NCI-H1694 treated with DMSO at 0.1 percent for 48 hours (cell line): ENCODE results near the gene PPFIA4.
A peak's percentile ranks its signal among the peaks of the same experiment; 100 is the strongest.

ENCODE experiments used
- DNase-seq: peaks from one replicate; lab custom pipeline; 2025; lab: John Stamatoyannopoulos, UW

Gene PPFIA4

DNA sequence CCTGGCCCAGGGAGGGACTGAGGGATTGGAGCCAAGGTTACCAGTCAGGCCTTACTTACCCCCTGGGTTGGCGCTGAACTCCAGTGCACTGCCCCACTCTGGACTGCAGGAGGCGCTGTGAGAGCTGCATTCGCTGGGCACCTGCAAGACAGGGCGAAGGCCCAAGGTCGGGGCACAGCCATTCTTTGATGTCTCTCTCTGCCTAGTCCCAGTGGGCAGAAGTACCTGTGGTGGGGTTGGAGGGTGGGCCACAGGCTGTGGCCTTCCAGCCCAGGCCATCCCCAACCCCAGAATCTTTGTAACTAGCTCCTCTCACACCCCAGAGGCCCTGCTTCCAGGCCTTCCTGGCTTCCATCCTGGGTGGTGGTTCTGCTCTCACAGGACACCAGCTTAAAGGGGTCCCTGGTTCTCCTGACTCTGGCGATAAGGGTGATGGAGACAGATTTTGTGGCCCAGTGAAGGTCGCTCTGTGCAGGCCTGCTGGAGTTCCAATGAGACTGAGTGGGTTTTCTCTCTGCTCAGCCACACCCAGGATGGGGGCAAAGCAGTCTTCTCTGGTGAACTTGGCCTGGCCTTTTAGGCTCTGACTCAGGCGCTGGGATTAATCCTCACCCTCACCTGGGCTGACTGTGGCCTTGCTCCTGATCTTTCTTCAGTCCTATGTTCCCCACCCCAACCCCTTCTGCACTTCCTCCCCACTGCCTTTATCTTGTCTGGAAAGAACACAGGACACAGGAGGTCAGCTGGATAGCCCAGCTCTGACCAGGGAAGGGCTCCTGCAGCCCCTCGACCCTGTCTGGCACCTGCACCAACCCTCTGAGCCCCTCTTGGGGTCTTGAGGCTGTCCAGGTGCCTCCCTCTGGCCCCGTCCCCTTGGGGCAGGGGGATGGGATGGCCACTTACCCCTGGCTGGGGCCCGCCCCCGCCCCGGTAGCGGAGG lies 58.6 kb downstream of the PPFIA4 start:
- DNase-seq, result no peak

DNA sequence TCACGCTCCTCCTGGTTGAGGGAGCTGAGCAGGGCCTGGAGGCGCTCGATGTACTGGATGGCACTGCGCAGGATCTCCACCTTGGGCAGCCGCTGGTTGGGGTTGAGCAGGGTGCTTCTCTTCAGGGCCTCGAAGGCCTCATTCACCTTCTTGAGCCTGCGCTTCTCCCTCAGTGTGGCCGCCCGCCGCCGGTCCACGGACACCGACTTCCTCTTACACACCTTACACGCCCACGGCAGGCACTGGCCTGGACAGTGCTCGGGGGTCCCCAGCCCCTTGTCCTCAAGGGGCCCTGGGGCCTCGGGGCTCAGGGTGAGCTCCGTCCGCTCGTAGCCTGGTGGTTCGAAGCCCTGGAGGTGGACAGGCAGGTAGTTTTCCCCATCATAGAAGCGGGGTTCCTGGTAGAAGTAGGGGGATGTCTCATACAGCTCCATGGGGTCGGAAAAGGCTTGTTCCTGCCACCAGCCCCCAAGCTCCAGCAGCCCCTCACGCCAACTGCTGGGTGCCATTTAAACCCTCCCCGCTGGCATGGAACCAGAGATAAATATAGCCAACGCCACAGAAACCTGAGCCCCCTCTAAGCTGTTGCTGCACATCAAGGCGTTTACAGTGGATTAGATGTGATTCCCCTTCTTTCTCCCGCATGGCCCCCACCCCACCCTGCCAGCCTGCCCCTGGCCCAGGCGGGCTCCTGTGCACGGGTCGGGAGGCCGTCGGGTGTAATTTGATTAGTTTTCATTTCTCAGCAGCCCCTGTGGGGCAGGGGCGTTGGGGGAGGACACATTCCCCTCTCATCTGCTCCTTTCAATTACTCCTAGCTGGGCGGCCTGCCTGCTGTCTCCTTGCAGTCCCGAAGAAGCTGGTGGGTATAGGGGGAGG lies 59.5 kb downstream of the PPFIA4 start, which contains the start of gene MYOG:
MYOG (minus strand) TSS at position 485 of the 879 bp plus-strand sequence; CDS start at position 434, 51 bp downstream.
- DNase-seq, result peak; percentile 46

DNA sequence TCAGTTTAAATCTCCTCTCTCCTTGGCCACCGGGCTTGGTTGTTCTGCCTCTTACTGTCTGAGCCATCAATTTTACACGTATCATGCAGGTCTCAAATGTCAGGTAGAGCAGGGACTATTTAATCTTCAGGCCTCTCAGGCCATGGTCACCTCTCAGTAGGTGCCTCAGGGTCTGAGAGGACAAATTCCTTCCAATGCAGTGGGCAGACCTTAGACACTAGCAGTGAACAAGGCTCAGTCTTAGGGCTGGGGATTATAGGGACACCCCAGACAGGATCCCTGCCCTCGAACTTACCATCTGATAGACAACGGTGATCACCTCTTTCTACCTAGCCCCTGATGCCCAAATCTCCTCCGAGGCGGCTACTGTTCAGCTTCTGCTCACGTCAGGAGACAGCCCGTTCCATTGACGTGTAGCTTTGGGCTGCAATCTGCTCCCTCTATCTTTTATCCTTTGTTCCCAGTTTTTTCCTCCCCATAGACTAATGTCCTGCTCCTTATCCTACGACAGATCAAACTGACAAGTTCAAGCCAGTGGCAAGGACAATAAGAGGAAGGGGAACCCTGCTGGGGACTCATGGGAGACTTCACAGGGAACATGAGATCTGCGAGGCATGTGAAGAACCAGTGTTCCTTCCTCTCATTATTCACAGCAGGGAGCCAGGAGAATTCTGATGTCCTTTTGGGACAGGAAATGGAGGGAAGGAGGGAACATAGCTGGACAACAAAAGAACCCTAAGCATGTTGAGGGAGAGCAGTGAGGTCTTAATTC lies 60.9 kb downstream of the PPFIA4 start:
- no peak for DNase-seq

DNA sequence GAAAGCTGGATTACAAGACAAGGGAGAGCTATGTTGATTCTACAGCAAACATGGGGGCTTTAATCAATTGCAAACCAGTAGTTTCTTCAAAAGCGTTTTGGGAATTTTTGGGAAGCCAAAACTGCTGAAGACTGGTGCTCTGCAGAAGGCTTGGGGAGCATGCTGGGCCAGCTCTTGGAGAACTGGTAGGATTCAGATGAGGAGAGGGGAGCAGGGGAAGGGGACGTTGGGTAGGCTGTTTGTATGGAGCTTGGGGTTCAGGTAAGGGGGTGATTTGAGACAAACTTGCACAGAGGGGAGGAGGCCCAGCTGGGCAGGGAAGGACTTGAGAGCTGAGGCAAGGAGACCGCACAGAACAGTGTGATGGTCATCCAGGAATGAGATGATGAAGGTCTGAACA lies 62.1 kb downstream of the PPFIA4 start:
- no peak for DNase-seq

GRCh38 chr1:203089001-203089650 lies 62.8 kb downstream of the PPFIA4 start:
- DNase-seq, result no peak

DNA sequence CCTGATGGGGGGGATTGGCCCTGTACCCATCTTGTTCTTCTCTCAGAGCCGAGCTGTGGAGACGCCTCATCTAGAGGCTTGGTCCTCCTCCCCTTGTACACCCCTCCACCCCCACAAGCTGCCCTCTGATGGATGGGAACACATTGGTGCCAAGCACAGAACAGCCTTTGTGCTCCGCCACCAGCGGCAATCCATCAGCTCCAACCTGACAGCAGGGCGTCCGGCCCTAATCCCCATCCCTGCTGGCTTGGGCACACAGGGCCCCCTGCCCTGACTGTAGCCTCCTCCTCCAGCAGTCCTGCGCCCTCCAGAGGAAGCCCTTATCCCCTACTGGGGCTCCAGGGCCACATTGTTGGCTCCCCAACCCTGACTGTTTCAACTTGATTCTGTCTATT lies 63.4 kb downstream of the PPFIA4 start:
- DNase-seq, result no peak

DNA sequence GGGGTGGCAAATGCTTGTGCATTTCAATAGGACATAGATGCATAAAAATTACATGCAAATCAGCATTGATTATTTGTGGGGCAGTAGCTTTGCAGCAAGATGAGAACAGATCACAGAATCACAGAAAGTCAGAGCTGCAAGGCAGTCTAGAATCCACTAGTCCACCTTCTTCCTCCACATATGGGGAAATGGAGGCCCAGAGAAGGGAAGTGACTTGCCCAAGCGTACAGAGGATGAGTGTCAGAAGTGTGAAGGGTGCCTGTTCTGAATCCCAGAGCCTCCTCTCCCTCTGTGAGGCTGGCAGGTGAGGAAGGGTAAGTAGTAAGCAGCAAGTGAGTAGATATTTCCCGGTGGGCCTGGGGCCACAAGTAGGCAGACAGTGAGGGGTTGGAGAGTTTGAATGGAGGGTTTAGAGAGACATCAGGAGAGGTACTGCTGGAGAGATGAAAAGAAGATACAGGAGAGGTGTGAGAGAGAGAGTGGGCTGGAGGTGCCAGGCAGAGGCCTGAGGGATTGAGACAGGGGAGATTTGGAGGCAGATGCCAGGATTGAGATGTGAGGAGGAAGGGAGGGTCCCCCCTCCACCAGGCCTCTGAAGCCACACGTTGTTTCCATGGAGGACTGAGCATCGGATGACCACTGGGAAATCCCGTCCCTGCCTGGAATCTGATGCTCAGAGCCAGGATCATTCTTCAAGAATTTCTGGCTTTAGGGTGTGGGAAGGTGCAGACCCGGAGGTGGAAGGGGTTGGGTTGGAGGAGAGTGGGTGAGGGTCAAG lies 64.3 kb downstream of the PPFIA4 start:
- no peak for DNase-seq

- no peak for DNase-seq
These were observed 64.8 kb downstream of the PPFIA4 start for GRCh38 chr1:203091199-203091477.

- no peak for DNase-seq
These were observed 65.6 kb downstream of the PPFIA4 start for GRCh38 chr1:203091761-203092330.

GRCh38 chr1:203093754-203094410 lies 67.6 kb downstream of the PPFIA4 start:
- DNase-seq, result no peak

- DNase-seq, result no peak
These were observed 68.9 kb downstream of the PPFIA4 start for GRCh38 chr1:203095061-203095690.

DNA sequence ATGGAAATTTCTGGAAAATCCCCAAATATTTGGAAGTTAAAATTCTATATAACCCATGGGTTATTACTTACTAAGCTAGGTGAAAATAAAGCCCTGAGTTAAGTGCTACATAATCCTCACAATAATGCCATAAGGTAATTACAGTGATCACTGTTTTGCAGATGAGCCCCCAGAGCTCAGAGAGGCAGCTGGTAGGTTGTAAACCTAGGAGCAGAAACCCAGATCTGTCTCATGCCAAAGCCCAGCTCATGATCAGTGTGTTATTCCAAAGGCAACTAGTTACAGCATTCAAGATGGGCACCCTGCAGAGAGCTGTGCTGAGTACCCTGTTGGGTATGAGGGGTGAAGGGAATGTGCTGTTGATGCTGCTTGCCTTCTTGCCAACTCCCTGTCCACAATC lies 70.3 kb downstream of the PPFIA4 start:
- no peak for DNase-seq

DNA sequence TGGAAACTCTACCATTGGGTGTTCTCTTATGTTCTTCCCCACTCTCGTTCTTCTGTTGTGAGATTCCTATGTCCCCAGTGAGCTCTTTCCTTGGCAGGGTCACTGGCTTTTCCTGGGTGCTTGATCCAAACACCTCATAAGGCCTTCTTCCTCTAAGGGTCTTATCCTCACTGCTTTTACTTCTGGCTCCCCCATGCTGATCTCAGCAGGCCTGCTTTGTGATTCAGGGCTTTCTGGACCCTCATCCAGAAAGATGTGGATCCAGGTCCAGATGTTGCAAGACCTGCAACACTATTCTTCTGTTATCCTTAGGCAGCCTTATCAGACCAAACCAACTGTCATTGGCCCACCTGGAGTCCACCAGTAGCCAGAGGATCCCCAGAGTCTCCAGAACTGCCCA lies 70.7 kb downstream of the PPFIA4 start:
- no peak for DNase-seq

GRCh38 chr1:203098445-203098844 lies 72.2 kb downstream of the PPFIA4 start:
- no peak for DNase-seq

- no peak for DNase-seq
These were observed 72.7 kb downstream of the PPFIA4 start for GRCh38 chr1:203098914-203099520.

- DNase-seq, result no peak
These were observed 73.7 kb downstream of the PPFIA4 start for GRCh38 chr1:203099805-203100515.

DNA sequence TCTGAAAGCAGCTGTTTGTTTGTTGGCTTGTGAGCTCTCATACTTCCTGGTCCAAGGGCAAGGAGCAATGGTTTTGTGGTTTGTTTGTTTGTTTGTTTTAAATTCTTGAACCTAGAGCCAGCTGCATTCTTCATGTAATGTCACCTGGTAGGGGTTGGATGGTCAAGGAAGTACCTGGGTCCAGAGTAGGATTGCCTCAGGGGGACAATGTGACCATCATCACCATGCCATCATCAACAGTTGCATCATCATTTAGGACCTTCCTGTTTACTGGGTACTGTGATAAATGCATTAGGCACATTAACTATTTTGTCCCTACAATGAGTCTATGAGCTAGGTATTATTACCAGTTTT lies 74.2 kb downstream of the PPFIA4 start:
- no peak for DNase-seq

DNA sequence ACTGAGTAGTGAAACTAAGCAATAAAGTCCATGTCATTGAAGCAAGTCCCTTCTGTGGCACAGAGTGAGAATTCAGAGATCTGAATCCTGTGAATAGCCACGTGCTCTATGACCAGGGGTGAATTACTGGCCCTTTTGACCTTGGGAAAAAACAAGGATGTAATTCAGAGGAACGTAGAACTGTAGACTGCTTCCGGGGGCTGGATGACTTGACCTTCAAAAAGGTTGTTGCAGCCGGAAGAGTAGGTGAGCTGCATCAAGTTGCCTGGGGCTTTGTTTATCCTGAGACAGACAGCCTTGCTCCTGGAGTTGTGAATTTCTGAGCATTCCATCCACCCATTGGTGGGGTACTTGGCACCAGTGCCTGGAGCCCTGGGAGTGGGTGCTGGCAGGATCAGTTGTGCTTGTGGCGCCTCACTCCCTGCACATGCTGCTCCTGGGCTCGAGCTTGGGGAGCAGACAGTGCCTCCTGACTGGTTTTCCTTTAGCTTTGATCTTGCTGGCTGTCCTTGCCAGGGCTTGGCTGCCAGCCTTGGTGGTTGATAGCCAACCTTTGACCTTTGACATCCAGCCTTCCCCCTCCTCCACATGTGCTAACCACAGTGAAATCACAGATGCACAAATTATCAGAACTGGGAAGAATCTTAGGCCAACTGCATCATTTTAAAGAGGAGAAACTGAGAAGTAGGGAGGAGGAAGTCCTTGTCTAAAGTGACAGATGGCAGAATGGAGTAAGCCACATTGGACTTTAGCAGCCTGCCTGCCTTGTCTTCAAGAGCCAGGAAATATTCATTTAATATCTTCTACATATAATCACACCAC lies 75.7 kb downstream of the PPFIA4 start:
- DNase-seq, result no peak
